GM18870 (cell line): Measurements from ENCODE around the gene DGCR6.
"Not testable (repeated sequence)": the region's sequence is repeated elsewhere in the genome, so short reads cannot be mapped to it uniquely, and the experiment has no call there.

Experiments
- ATAC-seq: cut with Tn5 transposase; IDR thresholded peaks from one replicate; pipeline ENCODE4 v1.9.1; 2021; ENCODE audit warnings: moderate library complexity; ENCODE audit not compliant: unreplicated experiment

The DGCR6 gene

DNA sequence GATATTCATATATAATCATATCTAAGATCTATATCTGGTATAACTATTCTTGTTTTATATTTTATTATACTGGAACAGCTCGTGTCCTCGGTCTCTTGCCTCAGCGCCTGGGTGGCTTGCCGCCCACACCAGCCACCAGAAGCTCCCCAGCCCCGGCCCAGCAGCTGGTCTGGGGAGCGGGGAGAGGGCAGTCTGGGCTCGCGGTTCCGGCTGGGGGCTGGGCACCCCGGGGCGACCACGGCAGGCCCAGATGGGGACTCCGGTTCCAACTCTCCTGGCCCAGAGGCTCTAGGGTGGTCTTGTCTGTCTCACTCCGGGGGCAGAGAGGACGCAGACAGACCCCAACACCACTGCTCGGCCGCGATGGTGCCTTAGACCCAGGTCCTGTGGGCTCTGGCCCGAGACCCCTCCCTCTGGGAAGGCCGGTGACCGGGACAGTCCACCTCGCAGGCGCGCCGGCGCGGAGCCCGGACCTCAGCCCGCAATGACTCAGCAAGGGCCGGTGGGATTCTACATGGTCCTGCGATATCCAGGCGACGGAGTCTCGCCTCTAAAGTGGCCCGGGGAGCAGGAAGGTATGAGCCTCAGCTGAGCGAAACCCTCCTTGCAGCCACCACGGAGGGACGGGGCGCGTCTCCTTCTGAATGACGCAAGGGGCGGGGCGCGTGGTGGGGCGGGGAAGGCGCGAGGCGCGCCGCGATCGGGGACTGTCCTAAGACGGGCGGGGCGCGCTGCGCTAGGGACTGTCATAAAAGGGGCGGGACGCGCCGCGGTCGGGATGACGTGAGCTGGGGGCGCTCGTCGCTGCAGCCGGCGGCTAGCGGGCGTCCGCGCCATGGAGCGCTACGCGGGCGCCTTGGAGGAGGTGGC lies at the start of gene DGCR6:
TSS of gene DGCR6 (plus strand) at position 781 of the 870 bp plus-strand sequence. CDS start at position 836, 55 bp downstream.
- ATAC-seq: no peak

DNA sequence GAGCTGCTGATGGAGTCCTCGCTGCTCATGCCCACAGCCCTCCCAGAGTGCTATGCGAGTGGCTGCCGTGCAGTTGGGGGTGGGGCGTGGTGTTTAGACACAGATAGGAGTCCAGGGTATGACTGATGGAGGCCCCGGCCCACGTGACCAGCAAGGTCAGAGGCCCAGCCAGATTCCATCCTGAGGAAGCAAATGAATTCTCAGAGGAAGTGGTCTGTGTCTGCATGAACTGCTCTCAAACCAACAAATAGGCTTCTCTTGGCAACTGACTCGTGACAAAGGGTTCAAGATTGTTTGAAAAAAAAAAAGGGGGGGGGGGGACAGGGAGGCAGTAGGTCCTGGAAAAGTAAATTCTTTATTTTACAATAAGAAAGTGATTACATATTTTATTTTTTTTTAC lies 46.8 kb upstream of the DGCR6 start:
- not testable (repeated sequence) for ATAC-seq

DNA sequence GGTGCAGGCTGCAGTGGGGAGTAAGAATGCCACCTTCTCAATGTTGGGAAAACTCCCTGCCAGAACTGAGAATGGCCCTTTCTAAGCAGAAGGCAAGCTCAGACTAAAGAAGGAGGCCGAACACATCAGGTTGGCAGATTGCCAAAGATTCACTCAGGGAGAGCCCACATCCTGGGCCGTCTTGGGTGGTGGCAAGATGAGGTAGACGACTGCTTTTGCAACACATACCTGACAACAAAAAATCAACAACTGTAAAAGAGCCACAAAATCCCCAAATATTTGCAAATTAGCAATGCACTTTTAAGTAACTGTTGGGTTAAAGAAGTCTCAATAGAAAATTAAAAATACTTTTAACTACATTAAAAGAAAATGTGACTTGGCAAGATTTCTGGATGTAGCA lies 24.9 kb upstream of the DGCR6 start:
- ATAC-seq: not testable (repeated sequence)

DNA sequence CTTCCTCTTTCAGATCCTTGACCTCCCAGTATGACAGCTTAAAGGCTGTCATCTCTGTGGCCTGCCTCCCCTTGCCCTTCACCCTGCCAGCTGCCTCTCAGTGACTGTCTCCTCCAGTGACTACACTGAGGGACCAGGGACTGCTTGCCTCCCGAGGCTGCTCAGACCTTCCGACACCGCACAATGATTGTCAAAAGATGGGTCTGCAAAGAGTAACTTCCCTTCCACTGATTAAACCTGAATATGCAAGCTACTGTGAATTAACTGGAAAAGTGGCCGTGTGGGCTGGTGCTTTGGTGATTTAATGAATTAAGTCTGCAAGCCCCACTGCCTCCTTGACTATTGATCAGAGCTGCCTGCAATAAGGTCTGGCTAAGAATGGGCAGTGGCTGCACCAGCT lies 21.7 kb upstream of the DGCR6 start:
- ATAC-seq: not testable (repeated sequence)

DNA sequence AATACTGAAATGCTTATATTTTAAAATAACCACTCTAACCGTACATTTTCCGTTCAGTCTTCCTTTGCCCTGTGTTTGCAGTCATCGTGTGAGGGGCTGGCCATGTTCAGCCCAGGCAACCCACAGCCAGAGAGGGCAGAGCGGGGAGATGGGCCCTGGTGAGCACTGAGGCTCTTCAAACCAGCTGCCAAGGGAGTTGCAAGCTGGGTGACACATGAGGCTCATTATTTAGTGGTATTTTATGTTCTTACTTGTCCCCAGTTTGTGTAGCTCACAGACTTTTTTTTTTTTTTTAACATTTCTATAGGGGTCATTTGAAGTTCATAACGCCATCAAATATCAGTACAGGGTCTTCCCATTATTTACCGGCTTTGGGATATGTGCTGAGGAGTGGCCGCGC lies 18.0 kb upstream of the DGCR6 start:
- no peak for ATAC-seq

DNA sequence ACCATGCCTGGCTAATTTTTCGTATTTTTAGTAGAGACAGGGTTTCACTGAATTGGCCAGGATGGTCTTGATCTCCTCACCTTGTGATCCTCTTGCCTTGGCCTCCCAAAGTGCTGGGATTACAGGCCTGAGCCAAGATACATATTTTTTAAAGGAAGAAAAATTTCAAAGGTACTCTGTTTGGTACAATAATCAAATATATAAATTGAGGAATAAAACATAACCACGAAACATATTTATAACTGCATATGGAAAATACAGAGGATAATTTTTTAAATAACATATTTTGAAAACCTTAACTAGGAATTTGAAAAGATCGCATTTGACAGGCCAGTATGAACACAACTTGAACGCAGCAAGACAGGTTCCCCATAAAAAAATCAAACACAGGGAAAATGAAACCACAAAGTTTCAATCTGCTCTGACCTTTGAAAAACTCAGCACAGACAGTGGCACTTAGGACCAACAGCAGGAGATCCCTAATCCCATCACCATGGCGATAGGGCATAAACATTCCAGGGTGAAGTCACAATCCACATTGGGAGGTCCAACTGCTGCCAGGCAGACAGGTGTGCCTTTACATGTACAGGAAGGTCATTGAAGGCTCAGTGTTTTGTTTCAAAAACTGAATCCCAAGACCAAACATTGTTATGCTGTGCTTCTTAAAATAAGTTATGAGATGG lies 15.5 kb upstream of the DGCR6 start:
- not testable (repeated sequence) for ATAC-seq

DNA sequence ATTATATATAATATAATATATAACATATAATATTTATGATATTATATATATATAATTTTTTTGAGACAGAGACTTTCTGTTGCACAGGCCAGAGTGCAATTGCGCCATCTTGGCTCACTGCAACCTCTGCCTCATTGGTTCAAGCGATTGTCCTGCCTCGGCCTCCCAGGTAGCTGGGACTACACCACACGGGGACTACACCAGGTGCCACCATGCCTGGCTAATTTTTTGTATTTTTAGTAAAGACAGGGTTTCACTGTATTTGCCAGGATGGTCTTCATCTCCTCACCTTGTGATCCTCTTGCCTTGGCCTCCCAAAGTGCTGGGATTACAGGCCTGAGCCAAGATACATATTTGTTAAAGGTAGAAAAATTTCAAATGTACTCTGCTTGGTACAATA lies 12.3 kb upstream of the DGCR6 start:
- not testable (repeated sequence) for ATAC-seq

DNA sequence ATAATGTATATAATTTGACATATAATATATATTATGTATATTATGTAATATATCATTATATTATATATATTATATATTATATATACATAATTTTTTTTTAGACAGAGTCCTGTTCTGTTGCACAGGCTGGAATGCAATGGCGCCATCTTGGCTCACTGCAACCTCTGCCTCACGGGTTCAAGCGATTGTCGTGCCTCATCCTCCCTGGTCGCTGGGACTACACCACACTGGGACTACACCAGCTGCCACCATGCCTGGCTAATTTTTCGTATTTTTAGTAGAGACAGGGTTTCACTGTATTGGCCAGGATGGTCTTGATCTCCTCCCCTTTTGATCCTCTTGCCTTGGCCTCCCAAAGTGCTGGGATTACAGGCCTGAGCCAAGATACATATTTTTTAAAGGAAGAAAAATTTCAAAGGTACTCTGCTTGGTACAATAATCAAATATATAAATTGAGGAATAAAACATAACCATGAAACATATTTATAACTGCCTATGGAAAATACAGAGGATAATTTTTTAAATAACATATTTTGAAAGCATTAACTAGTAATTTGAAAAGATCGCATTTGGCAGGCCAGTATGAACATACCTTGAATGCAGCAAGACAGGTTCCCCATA lies 10.0 kb upstream of the DGCR6 start:
- ATAC-seq: not testable (repeated sequence)

DNA sequence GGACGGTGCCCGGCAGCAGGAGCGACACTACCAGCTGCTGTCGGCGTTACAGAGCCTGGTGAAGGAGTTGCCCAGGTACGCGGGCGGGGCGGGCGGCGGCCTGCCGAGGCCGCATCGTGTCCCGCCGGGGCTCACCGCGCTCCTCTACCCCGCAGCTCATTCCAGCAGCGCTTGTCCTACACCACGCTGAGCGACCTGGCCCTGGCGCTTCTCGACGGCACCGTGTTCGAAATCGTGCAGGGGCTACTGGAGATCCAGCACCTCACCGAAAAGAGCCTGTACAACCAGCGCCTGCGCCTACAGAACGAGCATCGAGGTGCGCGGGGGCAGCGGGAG lies 258 bp downstream of the DGCR6 start:
- ATAC-seq: not testable (repeated sequence)

DNA sequence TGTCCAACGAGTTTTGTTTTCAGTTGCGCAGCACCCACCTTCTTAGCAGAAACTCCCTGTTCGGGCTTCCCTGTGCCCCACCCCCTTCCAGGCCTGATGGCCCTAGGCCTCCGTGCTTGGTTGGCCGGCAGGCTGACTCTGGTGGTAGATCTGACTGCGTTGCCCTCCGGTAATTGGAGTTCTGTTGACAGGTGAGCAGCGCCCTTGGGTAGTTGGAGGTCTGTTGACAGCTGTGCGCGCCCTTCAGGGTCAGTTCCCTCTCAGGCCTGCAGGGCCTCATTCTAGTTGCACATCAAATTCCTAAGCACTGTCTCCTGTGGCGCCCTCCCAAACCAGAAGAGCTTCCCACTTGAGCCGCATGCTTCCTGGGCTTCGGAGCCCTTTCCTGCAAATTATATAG lies 776 bp downstream of the DGCR6 start:
- ATAC-seq: no peak

DNA sequence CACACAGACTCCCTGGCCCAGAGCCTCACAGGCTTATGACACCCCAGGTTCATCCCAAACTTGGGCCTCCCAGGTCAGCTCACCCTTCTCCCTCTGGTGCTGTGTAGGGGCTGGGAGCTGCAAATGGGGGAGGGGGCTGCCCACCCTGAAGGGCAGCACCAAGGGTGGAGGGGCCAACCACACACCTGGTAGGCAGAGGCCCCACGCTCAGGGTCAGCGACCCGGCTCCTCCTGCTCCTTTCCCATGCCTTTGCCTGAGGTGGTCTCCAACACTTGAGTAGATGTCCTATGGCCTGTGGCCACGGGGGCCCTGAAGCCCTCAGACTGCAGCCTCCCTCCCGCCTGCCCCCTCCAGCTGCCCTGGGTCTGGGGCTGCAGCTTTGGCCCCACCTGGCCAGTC lies 3.4 kb downstream of the DGCR6 start:
- no peak for ATAC-seq

DNA sequence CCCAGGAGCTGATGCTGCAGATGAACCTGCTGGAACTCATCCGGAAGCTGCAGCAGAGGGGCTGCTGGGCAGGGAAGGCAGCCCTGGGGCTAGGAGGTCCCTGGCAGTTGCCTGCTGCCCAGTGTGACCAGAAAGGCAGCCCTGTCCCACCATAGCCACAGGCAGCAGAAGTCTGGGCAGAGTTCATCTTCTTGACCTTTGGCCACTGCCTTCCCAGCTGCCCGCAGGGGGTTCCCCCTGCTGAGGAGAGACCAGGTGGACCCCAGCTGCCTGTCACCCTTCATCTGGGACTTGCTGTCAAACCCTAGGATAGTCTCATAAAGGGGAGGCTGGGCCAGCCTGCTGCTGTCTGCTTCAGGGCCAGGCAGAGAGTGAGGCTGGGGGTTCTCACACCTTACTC lies 5.4 kb downstream of the DGCR6 start:
- not testable (repeated sequence) for ATAC-seq

DNA sequence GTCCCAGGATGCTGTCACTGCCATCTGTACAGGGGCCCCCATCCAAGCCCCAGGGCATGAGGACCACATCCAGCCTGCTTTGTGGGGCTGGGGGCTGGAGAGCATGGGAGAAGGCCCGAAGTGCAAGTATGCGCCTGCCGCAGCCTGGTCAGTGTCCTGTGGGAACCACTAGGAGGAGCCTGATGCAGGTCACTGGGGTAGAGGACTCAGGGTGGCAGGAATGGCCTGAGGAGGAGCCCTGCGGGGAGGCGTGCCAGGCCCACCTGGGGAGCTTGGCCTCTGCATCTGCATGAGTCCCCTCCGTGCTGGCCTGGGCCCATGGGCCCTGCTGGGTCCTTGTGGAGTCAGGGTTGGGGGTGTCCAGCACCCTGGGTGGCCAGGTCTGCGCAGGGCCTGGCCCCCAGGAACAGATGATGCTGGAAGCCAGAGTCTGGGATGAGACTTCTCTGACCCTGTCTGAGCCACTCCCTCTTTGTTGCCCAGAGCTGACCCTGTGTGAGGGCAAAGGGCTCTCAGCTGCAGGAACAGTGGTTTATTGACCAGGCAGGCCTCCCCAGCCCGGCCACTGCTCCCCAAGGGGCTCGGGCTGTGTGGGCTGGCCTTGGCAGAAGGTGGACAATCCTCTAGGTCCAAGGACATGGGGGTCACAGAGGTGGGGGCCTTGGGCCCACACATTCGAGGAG lies 6.3 kb downstream of the DGCR6 start:
- not testable (repeated sequence) for ATAC-seq

DNA sequence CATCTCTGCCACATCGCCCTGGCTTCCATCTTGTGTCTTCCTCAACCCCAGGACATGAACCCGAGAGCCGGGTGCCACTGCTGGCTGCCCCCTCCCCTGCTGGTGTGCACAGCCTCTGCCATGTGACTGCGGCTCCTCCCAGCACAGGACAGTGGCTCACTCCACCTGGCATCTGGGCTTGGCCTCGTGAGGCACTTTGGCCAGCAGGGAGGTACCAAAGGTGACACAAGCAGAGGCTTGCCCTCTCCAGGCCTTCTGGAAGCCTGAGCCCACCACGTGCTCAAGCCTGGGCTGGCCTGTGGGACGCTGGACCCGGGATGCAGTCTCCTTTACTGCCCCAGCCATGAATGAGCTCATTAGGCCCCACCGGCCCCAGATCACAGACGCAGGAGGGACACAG lies 8.4 kb downstream of the DGCR6 start:
- ATAC-seq: not testable (repeated sequence)

DNA sequence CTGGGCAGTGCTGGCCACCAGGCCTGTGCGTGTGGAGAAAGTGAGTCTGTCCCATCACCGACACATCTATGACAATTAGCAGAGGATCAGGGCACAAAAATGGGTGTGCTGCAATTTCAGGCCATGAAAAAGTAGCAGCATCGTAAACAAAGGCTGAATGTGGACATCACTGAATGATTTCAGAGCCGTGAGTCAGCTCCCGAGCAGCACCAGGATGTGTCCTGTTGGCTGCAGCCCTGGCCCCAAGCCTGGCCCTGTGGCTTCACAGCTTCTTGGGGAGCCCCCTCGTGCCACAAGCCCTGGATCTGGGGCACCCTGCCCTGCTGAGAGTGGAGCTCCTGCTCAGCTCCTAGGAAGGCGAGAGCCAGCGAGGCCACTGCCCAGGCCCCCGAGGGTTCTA lies 9.4 kb downstream of the DGCR6 start:
- ATAC-seq: not testable (repeated sequence)

DNA sequence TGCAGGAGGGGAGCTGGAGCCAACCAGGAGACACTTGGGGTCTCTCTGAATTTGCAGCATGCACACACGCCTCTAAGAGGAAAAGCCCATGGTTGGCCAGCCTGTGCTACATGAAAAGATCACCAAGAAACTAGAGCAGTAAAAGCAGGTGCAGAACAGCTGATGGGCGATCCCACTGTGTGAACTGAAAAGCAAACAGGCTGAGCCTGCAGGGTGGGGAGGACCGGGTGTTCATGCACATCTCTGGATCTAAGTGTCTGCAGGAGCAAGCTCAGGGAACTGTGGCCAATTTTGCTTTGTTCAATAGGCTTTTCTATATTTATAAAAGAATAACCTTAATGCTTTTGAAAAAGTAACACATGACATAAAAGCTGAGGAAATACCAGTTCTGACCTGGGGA lies 11.7 kb downstream of the DGCR6 start:
- not testable (repeated sequence) for ATAC-seq

DNA sequence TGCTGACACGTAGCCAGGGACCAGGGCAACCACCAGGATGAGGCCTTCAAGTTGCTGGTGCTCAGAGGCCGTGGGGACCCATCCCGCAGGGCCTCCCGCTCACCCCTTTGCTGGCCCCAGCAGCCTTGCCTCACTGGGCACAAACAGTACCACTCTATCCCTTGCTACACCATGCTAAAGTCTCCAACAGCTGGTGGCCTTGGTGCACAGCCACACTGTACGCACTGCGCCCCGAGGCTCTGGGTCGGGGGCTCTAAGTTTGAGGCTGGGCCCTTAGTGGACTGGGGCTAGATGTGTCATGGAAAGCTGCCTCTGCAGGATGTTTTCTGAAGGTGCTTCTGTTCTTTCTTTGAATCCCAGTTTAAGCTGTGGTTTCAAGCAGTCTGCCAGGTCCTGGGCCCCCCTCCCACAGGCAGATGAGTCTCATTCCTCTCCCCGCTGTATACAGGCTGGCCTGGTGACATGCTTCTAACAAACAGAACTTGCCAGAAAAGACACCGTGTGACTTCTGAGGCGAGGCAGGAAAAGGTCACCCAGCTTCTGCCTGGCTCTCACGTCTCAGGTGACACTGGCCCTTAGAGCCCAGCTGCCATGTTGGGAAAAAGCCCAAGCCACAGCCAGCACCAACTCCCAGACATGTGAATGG lies 14.3 kb downstream of the DGCR6 start:
- not testable (repeated sequence) for ATAC-seq

DNA sequence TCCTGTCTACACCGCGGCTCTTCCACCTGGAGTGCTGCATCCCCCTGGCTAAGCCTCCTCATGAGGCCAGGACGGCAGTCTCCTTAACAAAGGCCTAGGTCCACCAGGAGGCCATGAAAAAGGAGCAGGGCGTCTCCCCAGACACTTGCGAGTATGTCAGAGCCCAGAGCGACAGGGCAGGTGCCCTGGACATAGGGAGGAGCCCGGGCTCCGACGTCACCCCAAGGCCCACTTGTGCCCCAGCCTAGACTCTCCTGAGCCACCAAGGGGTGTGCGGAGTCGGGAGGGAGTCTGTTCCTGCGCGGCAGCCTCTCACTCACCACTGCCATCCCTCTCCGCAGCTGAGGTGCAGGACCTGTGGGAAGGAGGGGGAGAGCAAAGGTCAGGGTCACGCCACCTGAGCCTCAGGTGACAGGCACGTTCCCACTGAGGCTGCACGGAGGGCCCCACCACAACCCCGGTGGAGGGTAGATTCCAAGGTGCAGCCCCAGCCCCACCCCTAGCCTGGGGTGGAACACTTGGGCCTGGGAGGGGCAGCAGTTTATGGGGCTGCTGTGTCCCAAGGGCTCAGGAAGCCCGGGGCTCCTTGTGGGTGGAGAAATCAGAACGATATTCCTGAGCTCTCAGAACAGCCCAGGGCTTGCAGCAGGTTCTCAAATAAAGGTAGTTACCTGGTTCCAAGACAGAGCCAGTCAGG lies 19.4 kb downstream of the DGCR6 start:
- no peak for ATAC-seq

DNA sequence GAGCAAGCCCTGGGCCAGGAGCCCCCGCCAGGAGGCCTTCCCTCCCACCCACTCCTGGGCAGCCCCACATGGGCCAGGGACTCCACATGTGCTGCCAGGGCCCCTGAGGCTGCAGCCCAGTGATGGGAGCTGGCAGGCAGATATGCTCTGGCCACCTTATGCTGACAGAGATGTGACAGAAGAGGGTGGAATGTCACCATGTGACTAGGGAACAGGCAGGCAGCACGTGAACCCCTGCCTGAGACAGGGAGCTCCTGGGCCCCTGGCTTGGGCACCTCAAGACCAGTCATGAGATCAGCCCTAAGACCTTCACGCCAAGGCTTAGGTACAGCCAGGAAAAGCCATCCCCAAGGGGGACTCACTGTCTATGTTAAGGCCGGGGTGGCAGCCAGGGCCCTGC lies 20.9 kb downstream of the DGCR6 start:
- no peak for ATAC-seq

DNA sequence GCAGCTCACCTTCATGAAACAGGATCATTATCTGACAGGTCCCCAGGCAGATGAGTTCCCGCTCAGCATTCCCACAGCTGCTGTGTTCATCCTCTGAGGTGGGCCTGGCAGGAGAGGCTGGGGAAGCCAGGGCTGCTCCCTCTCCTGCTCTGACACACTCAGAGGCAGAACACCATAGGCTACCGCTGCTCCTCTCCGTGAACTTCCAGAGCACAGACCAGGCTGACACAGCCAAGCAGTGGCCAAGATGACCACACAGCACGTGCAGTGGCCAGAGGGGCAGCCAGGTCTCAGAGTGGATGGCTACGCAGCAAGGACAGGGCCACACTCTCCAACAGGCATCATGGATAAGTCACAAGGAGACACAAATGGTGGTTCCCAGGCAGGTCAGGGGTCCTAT lies 21.5 kb downstream of the DGCR6 start:
- no peak for ATAC-seq
